ENCODE results near the gene TP73. TPM values are rescaled to one million over a fixed set of nuclear protein-coding genes. Genes with fewer than 3 reads are reported as not detected.

Gene TP73
- total RNA-seq, 4 donors from 2014 or later: 4.9 to 8.8 (median 7.0) TPM

DNA sequence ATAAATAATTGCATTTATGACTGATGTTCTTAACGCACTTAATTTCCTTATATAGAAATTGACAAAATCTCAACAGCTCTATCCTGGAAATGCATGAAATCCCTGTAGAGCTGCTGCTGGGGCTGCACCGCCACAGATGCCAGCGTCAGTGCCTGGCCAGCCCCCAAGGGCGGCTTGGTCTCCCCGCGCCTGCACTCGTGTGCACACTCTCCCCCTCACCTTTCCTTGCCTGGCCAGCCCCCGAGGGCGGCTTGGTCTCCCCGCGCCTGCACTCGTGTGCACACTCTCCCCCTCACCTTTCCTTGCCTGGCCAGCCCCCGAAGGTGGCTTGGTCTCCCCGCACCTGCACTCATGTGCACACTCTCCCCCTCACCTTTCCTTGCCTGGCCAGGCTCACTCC lies 16.2 kb upstream of the TP73 start:
- H3K4me3 ChIP-seq: no peak overlapping the region
- intact Hi-C loops (cut with DNase I): no loop called here

DNA sequence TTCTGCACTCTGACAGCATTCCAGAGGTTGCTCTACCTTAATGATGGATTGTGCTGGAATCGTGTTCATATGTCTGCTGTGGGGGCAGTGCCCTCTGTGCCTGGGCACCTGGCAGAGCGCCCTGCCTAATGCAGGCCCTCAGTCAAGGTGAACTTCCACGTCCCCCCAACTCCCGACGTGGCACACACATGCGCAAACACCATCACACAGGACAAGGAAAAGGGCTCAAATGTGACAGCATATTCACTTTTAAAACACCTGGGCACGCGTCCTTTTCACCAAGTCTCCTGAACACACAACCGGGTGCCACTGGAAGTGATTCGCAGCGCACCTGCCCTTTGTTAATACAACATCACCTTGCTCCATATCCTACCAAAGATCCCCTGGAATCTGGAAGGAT lies 15.8 kb upstream of the TP73 start:
- H3K9me3 ChIP-seq: no peaks in the 10 kb centered on the region
- no peak overlapping the region for H3K4me3 ChIP-seq
- peaks cover 4 to 13% (median 5%) of the 10 kb centered on the region in 3 donors for H3K4me1 ChIP-seq
- WGBS, 2 donors: 93 to 94% methylated on average over 6 to 11 of the region's 11 CpGs
- intact Hi-C loops (cut with DNase I): no loop called here
- TF ChIP-seq POLR2A (IDR thresholded peaks at IDR 0.05): no peak
- TF ChIP-seq, protein P1, sequence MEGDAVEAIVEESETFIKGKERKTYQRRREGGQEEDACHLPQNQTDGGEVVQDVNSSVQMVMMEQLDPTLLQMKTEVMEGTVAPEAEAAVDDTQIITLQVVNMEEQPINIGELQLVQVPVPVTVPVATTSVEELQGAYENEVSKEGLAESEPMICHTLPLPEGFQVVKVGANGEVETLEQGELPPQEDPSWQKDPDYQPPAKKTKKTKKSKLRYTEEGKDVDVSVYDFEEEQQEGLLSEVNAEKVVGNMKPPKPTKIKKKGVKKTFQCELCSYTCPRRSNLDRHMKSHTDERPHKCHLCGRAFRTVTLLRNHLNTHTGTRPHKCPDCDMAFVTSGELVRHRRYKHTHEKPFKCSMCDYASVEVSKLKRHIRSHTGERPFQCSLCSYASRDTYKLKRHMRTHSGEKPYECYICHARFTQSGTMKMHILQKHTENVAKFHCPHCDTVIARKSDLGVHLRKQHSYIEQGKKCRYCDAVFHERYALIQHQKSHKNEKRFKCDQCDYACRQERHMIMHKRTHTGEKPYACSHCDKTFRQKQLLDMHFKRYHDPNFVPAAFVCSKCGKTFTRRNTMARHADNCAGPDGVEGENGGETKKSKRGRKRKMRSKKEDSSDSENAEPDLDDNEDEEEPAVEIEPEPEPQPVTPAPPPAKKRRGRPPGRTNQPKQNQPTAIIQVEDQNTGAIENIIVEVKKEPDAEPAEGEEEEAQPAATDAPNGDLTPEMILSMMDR (IDR thresholded peaks at IDR 0.05): no peak
- H3K36me3 ChIP-seq: peaks cover 19 to 100% (median 31%) of the 10 kb centered on the region in 3 donors
- H3K27me3 ChIP-seq: no peaks in the 10 kb centered on the region
- DNase-seq: no peak
- no peak overlapping the region for H3K27ac ChIP-seq

More for the DNA sequence above, 16.2 kb upstream of the TP73 start:
- DNase-seq: no peak
- H3K4me1 ChIP-seq: peaks cover 8 to 17% (median 9%) of the 10 kb centered on the region in 3 donors
- peaks cover 19 to 100% (median 31%) of the 10 kb centered on the region in 3 donors for H3K36me3 ChIP-seq
- no peak overlapping the region for H3K27ac ChIP-seq
- H3K9me3 ChIP-seq: no peaks in the 10 kb centered on the region
- 85 to 90% methylated on average over 8 to 10 of the region's 14 CpGs for WGBS, 2 donors
- H3K27me3 ChIP-seq: no peaks in the 10 kb centered on the region
- TF ChIP-seq POLR2A (IDR thresholded peaks at IDR 0.05): no peak
- TF ChIP-seq, protein P1 (IDR thresholded peaks at IDR 0.05): no peak

DNA sequence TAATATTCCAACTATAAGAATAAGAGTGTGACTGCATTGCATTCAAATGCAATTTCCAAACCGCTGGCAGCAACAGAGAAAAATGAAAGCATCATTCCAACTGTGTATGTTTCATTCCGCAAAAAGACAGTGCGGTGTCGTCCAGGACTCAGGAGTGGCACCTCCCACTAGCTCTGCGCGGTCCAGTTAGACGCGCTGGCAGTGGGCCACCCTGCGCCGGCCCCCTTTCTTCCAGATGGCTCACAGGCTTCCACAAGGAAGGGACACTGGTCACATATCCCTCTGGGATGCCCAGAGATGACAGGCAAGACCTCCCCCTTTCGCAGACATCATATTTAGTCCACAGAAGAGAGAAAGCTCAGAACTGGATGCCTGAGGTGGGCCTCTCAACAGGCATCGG lies 14.3 kb upstream of the TP73 start:
- Histone ChIP-seq H3K36me3 (peaks cover 19 to 100% (median 31%) of the 10 kb centered on the region in 3 donors), H3K27ac (no peak overlapping the region), H3K4me1 (no peaks in the 10 kb centered on the region), H3K9me3 (no peaks in the 10 kb centered on the region), H3K4me3 (no peak overlapping the region), H3K27me3 (no peaks in the 10 kb centered on the region)
- DNase-seq: no peak
- 64 to 93% methylated on average over 5 to 12 of the region's 12 CpGs for WGBS, 2 donors
- TF ChIP-seq POLR2A (IDR thresholded peaks at IDR 0.05): no peak
- TF ChIP-seq, protein P1 (IDR thresholded peaks at IDR 0.05): no peak
- intact Hi-C loops (cut with DNase I): no loop called here

DNA sequence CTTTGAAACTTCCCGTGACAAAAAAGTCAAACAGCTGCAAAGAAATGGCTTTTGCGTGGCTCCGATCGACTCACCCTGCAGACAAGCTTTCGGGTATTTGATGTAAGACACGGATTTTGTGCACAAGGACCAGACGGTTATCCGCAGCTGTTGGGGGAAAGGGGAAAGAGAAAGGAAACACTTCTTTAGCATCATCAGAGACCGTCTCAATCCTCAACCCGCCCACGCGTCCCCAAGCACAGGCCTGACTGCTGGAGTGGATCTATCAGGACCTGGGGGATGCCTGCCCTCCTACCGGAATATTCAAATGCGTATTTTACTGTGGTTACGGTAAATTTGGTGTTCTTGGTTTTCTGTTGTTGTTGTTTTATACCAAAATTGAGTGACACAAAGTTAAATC lies 13.6 kb upstream of the TP73 start:
- no peak overlapping the region for H3K4me3 ChIP-seq
- no peaks in the 10 kb centered on the region for H3K27me3 ChIP-seq
- no peak overlapping the region for H3K27ac ChIP-seq
- H3K4me1 ChIP-seq: no peaks in the 10 kb centered on the region
- TF ChIP-seq, protein P1 (IDR thresholded peaks at IDR 0.05): no peak
- TF ChIP-seq POLR2A (IDR thresholded peaks at IDR 0.05): no peak
- intact Hi-C loops (cut with DNase I): no loop called here
- peaks cover 19 to 98% (median 31%) of the 10 kb centered on the region in 3 donors for H3K36me3 ChIP-seq
- no peak for DNase-seq
- no peaks in the 10 kb centered on the region for H3K9me3 ChIP-seq
- 93 to 96% methylated on average over 15 of the region's 15 CpGs for WGBS, 2 donors

DNA sequence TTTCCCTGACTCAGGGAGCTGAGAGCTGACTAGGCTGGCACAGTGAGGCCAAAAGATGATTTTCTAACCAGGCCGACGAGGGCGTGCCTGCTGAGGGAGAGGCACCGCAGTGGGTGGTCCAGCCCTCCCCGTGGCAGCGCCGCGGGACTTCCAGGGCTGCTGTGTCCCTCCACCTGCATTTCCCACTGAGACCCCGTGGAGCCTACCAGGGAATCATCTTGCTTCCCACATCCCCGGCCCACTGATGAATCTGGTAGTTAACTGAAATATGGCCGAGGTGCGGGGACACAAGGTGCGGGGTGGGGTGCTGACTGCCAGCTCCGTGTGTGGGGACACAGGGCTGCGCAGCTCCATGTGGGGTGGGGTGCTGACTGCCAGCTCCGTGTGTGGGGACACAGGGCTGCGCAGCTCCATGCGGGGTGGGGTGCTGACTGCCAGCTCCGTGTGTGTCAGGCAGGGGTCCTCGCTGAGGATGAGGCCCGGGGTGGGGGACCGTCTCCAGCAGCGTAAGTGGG lies 12.9 kb upstream of the TP73 start:
- no peaks in the 10 kb centered on the region for H3K4me1 ChIP-seq
- H3K36me3 ChIP-seq: peaks cover 19 to 93% (median 26%) of the 10 kb centered on the region in 3 donors
- intact Hi-C loops (cut with DNase I): no loop called here
- no peak for DNase-seq
- 93 to 96% methylated on average over 3 to 12 of the region's 23 CpGs for WGBS, 2 donors
- H3K27ac ChIP-seq: no peak overlapping the region
- TF ChIP-seq, protein P1 (IDR thresholded peaks at IDR 0.05): no peak
- no peak for TF ChIP-seq POLR2A (IDR thresholded peaks at IDR 0.05)
- no peak overlapping the region for H3K4me3 ChIP-seq
- H3K9me3 ChIP-seq: no peaks in the 10 kb centered on the region
- H3K27me3 ChIP-seq: no peaks in the 10 kb centered on the region
